Endothelial cell of umbilical vein (primary cell): ENCODE measurements around the gene MEF2A. TPM values are rescaled to one million over a fixed set of nuclear protein-coding genes. Genes with fewer than 3 reads are reported as not detected.

ENCODE experiments used
- BruUV-seq: library from RNA; stranded (reverse); fragments of 400-500 nt; replicated peaks from 2 replicates; lab custom pipeline; 2021; lab: Mats Ljungman, UMichigan
- CTCF ChIA-PET: fragments of 300-600, 350-600 bp; sonication (Branson Sonifier 250); formaldehyde crosslinking; loops from one replicate; lab custom pipeline; 2021; ENCODE audit warnings: antibody characterized with exemption, inconsistent platforms; lab: Charles Lee
- POLR2A ChIA-PET: fragments of 300-600, 350-600 bp; sonication (Branson Sonifier 250); formaldehyde crosslinking; loops from one replicate; lab custom pipeline; 2021; ENCODE audit warnings: antibody characterized with exemption, inconsistent platforms; lab: Charles Lee
- DNase-seq: peaks from one replicate; pipeline ENCODE4 v3.0.0-alpha.2; 2011; ENCODE audit warnings: low read depth, low spot score
- FAIRE-seq: peaks from 2 replicates; lab custom pipeline; 2011; peaks lifted over from hg19 to GRCh38; lab: Jason Lieb, UNC
- H2AFZ ChIP-seq: 2 replicates; pipeline ENCODE4 v1.6.0; 2012; ENCODE audit warnings: low read depth, low read length, control low read depth, inconsistent platforms
- H3K27ac ChIP-seq: 2 replicates; pipeline ENCODE4 v1.5.1; 2011; ENCODE audit warnings: low read depth, mild to moderate bottlenecking, control low read depth, low read length, moderate library complexity; ENCODE audit not compliant: insufficient read depth
- H3K27me3 ChIP-seq, 2 experiments: 2 replicates each; pipeline versions ENCODE4 v1.6.0 to v1.6.1; 2011; ENCODE audit warnings: low read length in 2 of 2, mixed read lengths in 1 of 2; ENCODE audit not compliant: control insufficient read depth in 2 of 2, insufficient read depth in 2 of 2
- H3K36me3 ChIP-seq, 2 experiments: 2 replicates in 1 of 2; 3 replicates in 1 of 2; pipeline ENCODE4 v1.5.1; 2011; ENCODE audit warnings: low read length in 2 of 2, mild to moderate bottlenecking in 1 of 2, moderate library complexity in 1 of 2; ENCODE audit not compliant: control insufficient read depth in 2 of 2, insufficient read depth in 2 of 2; ENCODE audit errors: extremely low read depth in 1 of 2
- H3K4me1 ChIP-seq: 3 replicates; pipeline ENCODE4 v1.5.1; 2011; ENCODE audit warnings: mild to moderate bottlenecking, low read length; ENCODE audit not compliant: control insufficient read depth, insufficient read depth; ENCODE audit errors: extremely low read depth
- H3K4me2 ChIP-seq: 2 replicates; pipeline ENCODE4 v1.6.1; 2011; ENCODE audit warnings: low read length, control low read depth, mixed read lengths; ENCODE audit not compliant: insufficient read depth
- H3K4me3 ChIP-seq, 3 experiments: fragments of 200-600 bp in 1 of 3; sonication (generic), shearing (Covaris generic) in 1 of 3; replicated peaks in 1 of 3; 2 replicates each; pipeline ENCODE4 v1.5.1; 2011 to 2016; ENCODE audit warnings: control low read depth in 3 of 3, low read length in 3 of 3, mild to moderate bottlenecking in 2 of 3, inconsistent platforms in 1 of 3, low read depth in 1 of 3, moderate library complexity in 1 of 3; ENCODE audit not compliant: insufficient read depth in 1 of 3
- H3K79me2 ChIP-seq: 2 replicates; pipeline ENCODE4 v1.6.0; 2012; ENCODE audit warnings: low read length, inconsistent platforms; ENCODE audit not compliant: control insufficient read depth, insufficient read depth
- H3K9ac ChIP-seq: replicated peaks from 2 replicates; pipeline ENCODE3; 2011; ENCODE audit warnings: low read length, control low read depth; ENCODE audit not compliant: insufficient read depth; ENCODE audit errors: extremely low read depth
- H3K9me1 ChIP-seq: replicated peaks from 3 replicates; pipeline ENCODE4 v1.6.0; 2011; ENCODE audit warnings: mild to moderate bottlenecking, low read length; ENCODE audit not compliant: control insufficient read depth, insufficient read depth; ENCODE audit errors: extremely low read depth
- H3K9me3 ChIP-seq: replicated peaks from 2 replicates; pipeline ENCODE4 v1.5.1; 2012; ENCODE audit warnings: low read length, inconsistent platforms; ENCODE audit not compliant: control insufficient read depth, insufficient read depth
- H4K20me1 ChIP-seq: replicated peaks from 2 replicates; pipeline ENCODE3; 2011; ENCODE audit warnings: mild to moderate bottlenecking, low read length; ENCODE audit not compliant: control insufficient read depth, insufficient read depth; ENCODE audit errors: extremely low read depth
- EZH2 ChIP-seq: IDR thresholded peaks from 2 replicates; pipeline ENCODE4 v1.6.1; 2012; ENCODE audit warnings: borderline replicate concordance, low read depth, mild to moderate bottlenecking, moderate library complexity, low read length, inconsistent platforms; ENCODE audit not compliant: severe bottlenecking
- FOS ChIP-seq: IDR thresholded peaks from 2 replicates; pipeline ENCODE4 v1.6.1; 2011; ENCODE audit warnings: mild to moderate bottlenecking, low read length, moderate library complexity, borderline replicate concordance; ENCODE audit not compliant: insufficient read depth
- GATA2 ChIP-seq: IDR thresholded peaks from 2 replicates; pipeline ENCODE4 v1.7.0; 2011; ENCODE audit warnings: low read depth, mild to moderate bottlenecking, moderate library complexity, mixed read lengths, low read length; ENCODE audit not compliant: insufficient read length, insufficient read depth
- JUN ChIP-seq: IDR thresholded peaks from 2 replicates; pipeline ENCODE4 v1.6.1; 2011; ENCODE audit warnings: borderline replicate concordance, low read depth; ENCODE audit not compliant: insufficient read length, insufficient read depth
- POLR2A ChIP-seq: IDR thresholded peaks from 2 replicates; pipeline ENCODE4 v1.6.1; 2012; ENCODE audit warnings: low read depth, mild to moderate bottlenecking, control low read depth, low read length
- POLR2AphosphoS5 ChIP-seq: IDR thresholded peaks from 2 replicates; pipeline ENCODE4 v1.6.1; 2012; ENCODE audit warnings: low read depth, mild to moderate bottlenecking, control low read depth, low read length, moderate library complexity; ENCODE audit not compliant: insufficient read depth
- dilution Hi-C: fragments of 300-500 bp; cut with MboI; formaldehyde crosslinking; loops from one replicate; pipeline ENCODE4 v1.15.0; 2019; ENCODE audit warnings: low sequenced_read_pairs; ENCODE audit not compliant: extremely low pct_ligation_motif_present
- intact Hi-C: fragments of 100-400 bp; cut with micrococcal nuclease; formaldehyde crosslinking; loops from one replicate; pipeline ENCODE4 v1.10.0; 2022
- polyA plus RNA-seq, 4 experiments: library from polyadenylated mRNA; depleted of rRNA in 3 of 4; stranded (reverse) in 3 of 4; unstranded in 1 of 4; fragments of >200 nt; gene quantifications; 2 replicates each; pipeline versions ENCODE4 v1.2.1 to v1.2.3, GENCODE V29; 2011 to 2012; ENCODE audit warnings: missing spikeins in 1 of 4
- total RNA-seq: library from RNA; stranded (reverse); gene quantifications from 2 replicates; pipeline ENCODE4 v1.2.3, GENCODE V29; 2021
- TF ChIP-seq, protein P1 (sequence below): IDR thresholded peaks from 2 replicates; pipeline ENCODE4 v1.6.1; 2011; ENCODE audit not compliant: insufficient read depth, insufficient read length
- TF ChIP-seq, protein P2 (sequence below), 2 donors: IDR thresholded peaks; 1 replicate in 1 of 2; 2 replicates in 1 of 2; pipeline ENCODE4 v1.5.1; 2011; ENCODE audit warnings: low read length in 2 of 2, mild to moderate bottlenecking in 2 of 2, moderate library complexity in 2 of 2, control low read depth in 1 of 2, inconsistent platforms in 1 of 2, low read depth in 1 of 2; ENCODE audit not compliant: insufficient read depth in 1 of 2; ENCODE audit errors: extremely low read depth in 1 of 2

MEF2A gene
- total and polyA plus RNA-seq, 2 donors (not counting 3 experiments of a cell fraction or from before 2014, with no cell fraction given), result 38.0 to 45.3 TPM

DNA sequence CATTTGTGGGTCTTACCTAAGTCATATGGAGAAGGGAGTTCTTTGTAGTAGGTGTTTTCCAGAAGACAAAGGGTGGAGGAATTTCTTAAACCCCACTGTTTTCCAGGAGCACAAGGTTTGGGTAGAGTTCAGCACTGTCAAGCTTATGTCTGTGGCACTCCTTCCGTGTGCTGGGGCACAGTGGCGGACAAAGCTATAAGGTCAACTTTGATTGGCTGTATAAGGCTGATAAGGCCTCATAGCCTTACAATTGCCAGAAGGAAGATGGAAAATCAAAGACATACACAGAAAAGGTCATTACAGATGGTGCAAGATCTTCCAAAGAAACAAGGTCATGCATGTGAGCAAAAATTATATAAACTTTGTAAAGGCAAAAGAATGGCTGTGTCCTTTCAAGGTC is 170.9 kb downstream of the MEF2A start:
- no peaks in the 10 kb centered on the region for H3K27me3 ChIP-seq
- H3K79me2 ChIP-seq, result no peaks in the 10 kb centered on the region
- dilution Hi-C loops (no loop called here), intact Hi-C loops (no loop called here)
- H3K9me3 ChIP-seq, result no peaks in the 10 kb centered on the region
- DNase-seq, result no peak
- CTCF ChIA-PET, result interaction anchor here (1.4 to 1.9 kb wide), 2 partner anchors 19 to 464 kb away, joined by 4 to 11 read pairs; no protein-coding TSS in a partner anchor
- no peak overlapping the region for H3K9ac ChIP-seq
- POLR2A ChIA-PET, result no interaction called here
- no peak overlapping the region for H3K4me3 ChIP-seq
- BruUV-seq, result no TSS peak
- H3K27ac ChIP-seq, result no peak overlapping the region
- no peaks in the 10 kb centered on the region for H3K36me3 ChIP-seq
- no peak for TF ChIP-seq JUN
- no peak for TF ChIP-seq POLR2A
- no peak for TF ChIP-seq POLR2AphosphoS5
- no peak for TF ChIP-seq FOS
- no peak for TF ChIP-seq GATA2
- TF ChIP-seq, protein P1, sequence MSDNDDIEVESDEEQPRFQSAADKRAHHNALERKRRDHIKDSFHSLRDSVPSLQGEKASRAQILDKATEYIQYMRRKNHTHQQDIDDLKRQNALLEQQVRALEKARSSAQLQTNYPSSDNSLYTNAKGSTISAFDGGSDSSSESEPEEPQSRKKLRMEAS, result no peak
- TF ChIP-seq EZH2, result no peak
- TF ChIP-seq, protein P2, sequence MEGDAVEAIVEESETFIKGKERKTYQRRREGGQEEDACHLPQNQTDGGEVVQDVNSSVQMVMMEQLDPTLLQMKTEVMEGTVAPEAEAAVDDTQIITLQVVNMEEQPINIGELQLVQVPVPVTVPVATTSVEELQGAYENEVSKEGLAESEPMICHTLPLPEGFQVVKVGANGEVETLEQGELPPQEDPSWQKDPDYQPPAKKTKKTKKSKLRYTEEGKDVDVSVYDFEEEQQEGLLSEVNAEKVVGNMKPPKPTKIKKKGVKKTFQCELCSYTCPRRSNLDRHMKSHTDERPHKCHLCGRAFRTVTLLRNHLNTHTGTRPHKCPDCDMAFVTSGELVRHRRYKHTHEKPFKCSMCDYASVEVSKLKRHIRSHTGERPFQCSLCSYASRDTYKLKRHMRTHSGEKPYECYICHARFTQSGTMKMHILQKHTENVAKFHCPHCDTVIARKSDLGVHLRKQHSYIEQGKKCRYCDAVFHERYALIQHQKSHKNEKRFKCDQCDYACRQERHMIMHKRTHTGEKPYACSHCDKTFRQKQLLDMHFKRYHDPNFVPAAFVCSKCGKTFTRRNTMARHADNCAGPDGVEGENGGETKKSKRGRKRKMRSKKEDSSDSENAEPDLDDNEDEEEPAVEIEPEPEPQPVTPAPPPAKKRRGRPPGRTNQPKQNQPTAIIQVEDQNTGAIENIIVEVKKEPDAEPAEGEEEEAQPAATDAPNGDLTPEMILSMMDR (IDR thresholded peaks at IDR 0.05; ENCODE audit: extremely low read depth in 1 of 2, insufficient read depth in 1 of 2, low read depth in 1 of 2, low read length in 2 of 2), result no peak
- H3K4me1 ChIP-seq, result peaks cover 5% of the 10 kb centered on the region
- no peaks in the 10 kb centered on the region for H3K9me1 ChIP-seq
- H2AFZ ChIP-seq, result no peak overlapping the region
- FAIRE-seq, result no peak
- no peak overlapping the region for H3K4me2 ChIP-seq
- H4K20me1 ChIP-seq, result no peaks in the 10 kb centered on the region
